Measurements from ENCODE around the gene PDGFD. TPM values are rescaled to one million over a fixed set of nuclear protein-coding genes. Genes with fewer than 3 reads are reported as not detected.

PDGFD gene
- total RNA-seq, 4 donors from 2014 or later, result 26.0 to 72.4 (median 29.6) TPM

- Histone ChIP-seq H3K9me3 (no peaks in the 10 kb centered on the region), H3K4me1 (peaks cover 0 to 12% (median 4%) of the 10 kb centered on the region in 4 donors), H3K36me3 (no peaks in the 10 kb centered on the region), H3K4me3 (no peak overlapping the region), H3K27me3 (no peaks in the 10 kb centered on the region), H3K27ac (no peak overlapping the region)
- no peak for DNase-seq (ENCODE audit: low spot score in 2 of 2)
- WGBS, 2 donors, result 66 to 67% methylated on average over 5 of the region's 5 CpGs
- TF ChIP-seq EP300 (IDR thresholded peaks at IDR 0.05) (no peak), CTCF (IDR thresholded peaks at IDR 0.05) (no peak), POLR2A (IDR thresholded peaks at IDR 0.05) (no peak)
Measured at GRCh38 chr11:104086621-104087020, 77.3 kb downstream of the PDGFD start.

- Histone ChIP-seq H3K9me3 (no peaks in the 10 kb centered on the region), H3K36me3 (no peaks in the 10 kb centered on the region), H3K27me3 (no peaks in the 10 kb centered on the region), H3K4me1 (no peaks in the 10 kb centered on the region), H3K27ac (no peak overlapping the region), H3K4me3 (no peak overlapping the region)
- no peak for DNase-seq (ENCODE audit: low spot score in 2 of 2)
- TF ChIP-seq CTCF (IDR thresholded peaks at IDR 0.05) (no peak), POLR2A (IDR thresholded peaks at IDR 0.05) (no peak), EP300 (IDR thresholded peaks at IDR 0.05) (no peak)
Measured at GRCh38 chr11:104078995-104079394, 85.0 kb downstream of the PDGFD start.

- WGBS, 2 donors, result 79 to 82% methylated on average over 4 of the region's 4 CpGs
- H3K36me3 ChIP-seq, result no peaks in the 10 kb centered on the region
- DNase-seq (ENCODE audit: low spot score in 2 of 2), result no peak
- H3K27ac ChIP-seq, result no peak overlapping the region
- H3K4me1 ChIP-seq, result no peaks in the 10 kb centered on the region
- TF ChIP-seq EP300 (IDR thresholded peaks at IDR 0.05), result no peak
- no peak for TF ChIP-seq POLR2A (IDR thresholded peaks at IDR 0.05)
- no peak for TF ChIP-seq CTCF (IDR thresholded peaks at IDR 0.05)
- H3K4me3 ChIP-seq, result no peak overlapping the region
- no peaks in the 10 kb centered on the region for H3K9me3 ChIP-seq
- H3K27me3 ChIP-seq, result no peaks in the 10 kb centered on the region
Measured at GRCh38 chr11:104078245-104078644, 85.7 kb downstream of the PDGFD start.

- 83 to 89% methylated on average over 2 of the region's 2 CpGs for WGBS, 2 donors
Measured at GRCh38 chr11:104076455-104076854, 87.5 kb downstream of the PDGFD start.

GRCh38 chr11:104075706-104076105 is 88.2 kb downstream of the PDGFD start:
- 85 to 89% methylated on average over 4 of the region's 4 CpGs for WGBS, 2 donors
- H3K4me1 ChIP-seq, result no peaks in the 10 kb centered on the region
- no peak for DNase-seq (ENCODE audit: low spot score in 2 of 2)
- H3K27ac ChIP-seq, result no peak overlapping the region
- TF ChIP-seq CTCF (IDR thresholded peaks at IDR 0.05) (no peak), EP300 (IDR thresholded peaks at IDR 0.05) (no peak), POLR2A (IDR thresholded peaks at IDR 0.05) (no peak)
- H3K27me3 ChIP-seq, result no peaks in the 10 kb centered on the region
- H3K36me3 ChIP-seq, result no peaks in the 10 kb centered on the region
- no peaks in the 10 kb centered on the region for H3K9me3 ChIP-seq
- no peak overlapping the region for H3K4me3 ChIP-seq

More at GRCh38 chr11:104076455-104076854, 87.5 kb downstream of the PDGFD start:
- Histone ChIP-seq H3K4me1 (no peaks in the 10 kb centered on the region), H3K9me3 (no peaks in the 10 kb centered on the region), H3K27ac (no peak overlapping the region), H3K27me3 (no peaks in the 10 kb centered on the region), H3K4me3 (no peak overlapping the region), H3K36me3 (no peaks in the 10 kb centered on the region)
- DNase-seq (ENCODE audit: low spot score in 2 of 2), result no peak
- no peak for TF ChIP-seq POLR2A (IDR thresholded peaks at IDR 0.05)
- TF ChIP-seq CTCF (IDR thresholded peaks at IDR 0.05), result no peak
- TF ChIP-seq EP300 (IDR thresholded peaks at IDR 0.05), result no peak

All from tibial nerve (tissue), 4 donors.